Naive thymus-derived CD8-positive, alpha-beta T cell (primary cell): Measurements from ENCODE around the gene NREP. TPM values are rescaled to one million over a fixed set of nuclear protein-coding genes. Genes with fewer than 3 reads are reported as not detected.

Experiments used
- ATAC-seq, 2 donors: fragments of 150-1000 bp; cut with Tn5 transposase in 1 of 2; sonication (Bioruptor Pico), chemical (Tn5 transposase) in 1 of 2; 1 replicate in 1 of 2; 2 replicates in 1 of 2; pipeline ENCODE4 v1.10.0; 2021; ENCODE audit warnings: mild to moderate bottlenecking in 2 of 2, moderate library complexity in 2 of 2
- POLR2A ChIA-PET: fragments of 350-600 bp; sonication (Branson Sonifier 250); formaldehyde crosslinking; loops from one replicate; lab custom pipeline; 2021; ENCODE audit warnings: antibody characterized with exemption; lab: Charles Lee
- DNase-seq, 10 donors: peaks; one replicate each; pipeline versions ENCODE4 v3.0.0 to v3.0.0-alpha.2; 2020 to 2022
- H3K27ac Mint-ChIP-seq, 10 donors: one replicate each; pipeline ENCODE4 v1.8.0; 2020 to 2022; ENCODE audit warnings: mild to moderate bottlenecking in 10 of 10, mixed read lengths in 10 of 10, moderate library complexity in 4 of 10, inconsistent platforms in 1 of 10
- H3K27me3 Mint-ChIP-seq, 5 donors: one replicate each; pipeline ENCODE4 v1.8.0; 2021 to 2022; ENCODE audit warnings: mixed read lengths in 5 of 5
- H3K36me3 Mint-ChIP-seq, 3 donors: one replicate each; pipeline ENCODE4 v1.8.0; 2020 to 2022; ENCODE audit warnings: mixed read lengths in 3 of 3, mild to moderate bottlenecking in 2 of 3, inconsistent platforms in 1 of 3
- H3K4me1 Mint-ChIP-seq, 4 donors: one replicate each; pipeline ENCODE4 v1.8.0; 2021 to 2022; ENCODE audit warnings: mixed read lengths in 4 of 4
- H3K4me3 Mint-ChIP-seq, 10 donors: one replicate each; pipeline ENCODE4 v1.8.0; 2020 to 2022; ENCODE audit warnings: mild to moderate bottlenecking in 10 of 10, mixed read lengths in 10 of 10, moderate library complexity in 6 of 10, inconsistent platforms in 1 of 10
- H3K9me3 Mint-ChIP-seq, 9 donors: one replicate each; pipeline ENCODE4 v1.8.0; 2020 to 2022; ENCODE audit warnings: mixed read lengths in 9 of 9, mild to moderate bottlenecking in 3 of 9, inconsistent platforms in 1 of 9, moderate library complexity in 1 of 9
- polyA plus RNA-seq, 3 donors: library from polyadenylated mRNA; unstranded; fragments of 300-500 nt; fragmentation: Illumina TruSeq; gene quantifications; one replicate each; pipeline ENCODE4 v1.2.3, GENCODE V29; 2021
- total RNA-seq, 8 experiments: library from RNA in 2 of 8; stranded (reverse) in 2 of 8; gene quantifications; one replicate each; pipeline ENCODE4 v1.2.3 and lab custom pipeline; 2021 to 2026

NREP gene
- total and polyA plus RNA-seq, 5 experiments from 2014 or later: 6.8 to 19.3 (median 11.1) TPM

DNA sequence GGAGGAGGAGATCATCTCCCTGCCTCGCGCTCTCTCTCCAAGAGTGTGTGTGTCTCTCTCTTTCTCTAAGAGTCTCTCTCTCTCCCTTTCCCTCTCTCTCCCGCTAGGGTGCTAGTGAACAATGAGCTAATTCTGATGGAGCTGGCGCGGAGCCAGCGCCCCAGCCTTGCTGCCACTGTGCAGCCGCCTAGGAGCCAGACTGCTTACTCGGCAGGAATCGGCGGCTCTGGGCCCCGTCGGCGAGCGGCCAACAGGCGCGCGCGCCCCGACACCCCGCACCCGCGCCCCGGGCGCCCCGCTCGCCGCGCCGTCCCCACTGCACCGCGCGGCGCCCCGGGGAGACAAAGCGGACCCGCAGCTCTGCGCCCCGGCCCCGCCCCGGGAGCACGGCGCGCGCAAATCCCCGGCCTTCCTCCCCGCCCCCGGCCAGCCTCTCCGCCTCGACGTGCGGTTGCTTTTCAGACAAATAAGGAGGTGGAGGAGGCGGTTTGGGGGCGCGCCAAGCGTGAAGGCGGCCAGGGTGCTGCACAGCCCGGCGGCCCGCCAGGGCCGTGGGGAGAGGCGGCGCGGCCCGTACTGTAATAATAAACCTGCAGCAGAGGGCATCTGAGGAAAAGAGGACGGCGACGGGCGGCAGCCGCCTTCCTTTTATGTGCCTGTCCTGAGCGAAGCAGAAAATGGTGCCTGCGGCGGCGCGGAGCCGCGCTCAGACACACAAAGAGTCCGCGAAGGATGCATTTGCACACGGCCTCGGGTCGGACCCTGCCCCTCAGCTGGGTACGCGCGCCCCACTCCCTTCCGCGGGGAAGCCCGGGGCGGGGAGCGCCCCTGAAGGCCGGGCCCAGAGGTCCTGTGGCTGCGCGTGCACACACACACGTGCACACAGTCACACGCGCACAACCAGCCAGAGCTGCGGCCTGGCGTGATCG, 625 bp upstream of the NREP start:
- Mint-ChIP-seq H3K36me3 (no peaks in the 10 kb centered on the region), H3K4me1 (peaks cover 4 to 27% (median 21%) of the 10 kb centered on the region in 4 donors), H3K9me3 (no peaks in the 10 kb centered on the region), H3K27me3 (no peaks in the 10 kb centered on the region), H3K27ac (peak overlapping the region; percentile 83 to 91 (median 88)), H3K4me3 (peak overlapping the region; percentile 86 to 93 (median 92))
- DNase-seq: peak; percentile 73 to 93 (median 84)
- POLR2A ChIA-PET: interaction anchor here (1.0 to 1.7 kb wide), 3 partner anchors 10 to 403 kb away, joined by 7 to 18 read pairs (median 7); no protein-coding TSS in a partner anchor
- ATAC-seq: peak; percentile 80 to 85

DNA sequence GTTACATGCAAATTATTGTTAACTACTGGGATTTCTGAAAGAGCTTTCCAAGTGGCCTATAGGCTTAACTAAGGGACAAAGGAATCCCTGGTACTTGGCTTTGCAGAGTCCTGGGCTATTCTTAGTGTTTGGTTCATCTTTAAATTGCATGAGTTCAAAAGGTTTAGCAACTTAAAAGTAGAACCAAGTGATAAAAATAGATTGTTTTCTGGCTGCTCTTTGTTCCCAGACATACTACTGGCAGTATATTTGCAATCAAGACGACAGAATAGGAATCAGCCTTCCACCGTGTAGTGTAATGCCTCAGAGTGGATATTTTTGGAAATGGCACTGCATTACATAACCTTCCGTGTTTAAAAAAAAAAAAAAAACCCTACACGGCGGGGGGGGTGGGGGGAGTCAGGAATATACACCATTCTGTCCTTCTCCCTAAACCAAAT, 1.0 kb downstream of the NREP start:
- POLR2A ChIA-PET: no interaction called here
- peak overlapping the region in 9 of 10 donors; percentile 86 to 93 (median 91) for H3K4me3 Mint-ChIP-seq
- no peak for ATAC-seq
- H3K36me3 Mint-ChIP-seq: no peaks in the 10 kb centered on the region
- DNase-seq: no peak
- no peaks in the 10 kb centered on the region for H3K27me3 Mint-ChIP-seq
- H3K4me1 Mint-ChIP-seq: peaks cover 4 to 27% (median 21%) of the 10 kb centered on the region in 4 donors
- no peaks in the 10 kb centered on the region for H3K9me3 Mint-ChIP-seq
- peak overlapping the region in 4 of 10 donors; percentile 14 to 89 (median 86) for H3K27ac Mint-ChIP-seq

GRCh38 chr5:111755345-111755941, 1.6 kb downstream of the NREP start:
- H3K27ac Mint-ChIP-seq: peak overlapping the region in 2 of 10 donors; percentile 41 to 63
- no peaks in the 10 kb centered on the region for H3K27me3 Mint-ChIP-seq
- peaks cover 0 to 2% (median 0%) of the 10 kb centered on the region in 3 donors for H3K36me3 Mint-ChIP-seq
- peak overlapping the region in 7 of 10 donors; percentile 0 to 93 (median 88) for H3K4me3 Mint-ChIP-seq
- ATAC-seq (no peak), DNase-seq (no peak)
- POLR2A ChIA-PET: no interaction called here
- H3K9me3 Mint-ChIP-seq: no peaks in the 10 kb centered on the region
- peaks cover 4 to 27% (median 21%) of the 10 kb centered on the region in 4 donors for H3K4me1 Mint-ChIP-seq

- H3K27me3 Mint-ChIP-seq: no peaks in the 10 kb centered on the region
- no peak overlapping the region for H3K4me3 Mint-ChIP-seq
- no peak for ATAC-seq
- POLR2A ChIA-PET: no interaction called here
- H3K9me3 Mint-ChIP-seq: no peaks in the 10 kb centered on the region
- H3K36me3 Mint-ChIP-seq: peaks cover 0 to 3% (median 0%) of the 10 kb centered on the region in 3 donors
- peaks cover 4 to 27% (median 21%) of the 10 kb centered on the region in 4 donors for H3K4me1 Mint-ChIP-seq
- H3K27ac Mint-ChIP-seq: peak overlapping the region in 1 of 10 donors; percentile 3
- DNase-seq: no peak
Observed at GRCh38 chr5:111753884-111754589, 3.0 kb downstream of the NREP start.

DNA sequence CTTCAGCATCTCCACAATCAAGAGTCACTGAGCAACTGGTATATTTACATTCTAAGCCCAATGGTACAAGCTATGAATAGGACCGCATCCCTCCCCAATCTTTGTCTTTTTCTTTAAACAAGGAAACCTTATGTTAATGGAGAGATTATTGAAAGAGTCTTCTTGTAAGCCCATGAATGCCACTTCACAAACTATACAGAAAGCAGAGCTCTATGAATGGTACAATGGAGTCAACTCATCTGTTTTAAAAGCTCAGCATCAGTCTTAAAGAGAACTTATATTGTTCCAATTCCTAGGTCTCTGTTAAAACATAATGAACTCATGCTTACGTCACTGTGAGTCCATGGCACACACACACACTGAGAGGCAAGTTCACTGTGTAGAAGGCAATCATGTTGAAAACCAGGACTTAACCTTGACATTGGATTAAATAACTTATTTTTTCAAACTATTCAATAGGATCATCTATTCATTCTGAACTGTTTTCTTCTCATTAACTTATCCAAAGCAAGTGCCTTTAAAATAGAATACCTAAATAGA, 4.5 kb downstream of the NREP start:
- Mint-ChIP-seq H3K4me3 (no peak overlapping the region), H3K36me3 (peaks cover 0 to 3% (median 0%) of the 10 kb centered on the region in 3 donors)
- POLR2A ChIA-PET: no interaction called here

GRCh38 chr5:111749303-111750026, 7.5 kb downstream of the NREP start:
- Mint-ChIP-seq H3K9me3 (no peaks in the 10 kb centered on the region), H3K36me3 (peaks cover 0 to 3% (median 0%) of the 10 kb centered on the region in 3 donors), H3K4me1 (no peaks in the 10 kb centered on the region), H3K4me3 (no peak overlapping the region), H3K27me3 (no peaks in the 10 kb centered on the region), H3K27ac (peak overlapping the region in 2 of 10 donors; percentile 10 to 60)
- POLR2A ChIA-PET: no interaction called here
- DNase-seq (no peak), ATAC-seq (no peak)

More for the DNA sequence above, 4.5 kb downstream of the NREP start:
- Mint-ChIP-seq H3K27ac (no peak overlapping the region), H3K4me1 (peaks cover 4 to 19% (median 17%) of the 10 kb centered on the region in 4 donors), H3K9me3 (no peaks in the 10 kb centered on the region), H3K27me3 (no peaks in the 10 kb centered on the region)
- DNase-seq: no peak
- ATAC-seq: no peak

GRCh38 chr5:111748304-111748763, 8.7 kb downstream of the NREP start:
- Mint-ChIP-seq H3K36me3 (peaks cover 0 to 3% (median 0%) of the 10 kb centered on the region in 3 donors), H3K27me3 (no peaks in the 10 kb centered on the region), H3K4me3 (no peak overlapping the region), H3K4me1 (no peaks in the 10 kb centered on the region), H3K27ac (no peak overlapping the region), H3K9me3 (no peaks in the 10 kb centered on the region)
- no peak for ATAC-seq
- no peak for DNase-seq
- POLR2A ChIA-PET: no interaction called here

DNA sequence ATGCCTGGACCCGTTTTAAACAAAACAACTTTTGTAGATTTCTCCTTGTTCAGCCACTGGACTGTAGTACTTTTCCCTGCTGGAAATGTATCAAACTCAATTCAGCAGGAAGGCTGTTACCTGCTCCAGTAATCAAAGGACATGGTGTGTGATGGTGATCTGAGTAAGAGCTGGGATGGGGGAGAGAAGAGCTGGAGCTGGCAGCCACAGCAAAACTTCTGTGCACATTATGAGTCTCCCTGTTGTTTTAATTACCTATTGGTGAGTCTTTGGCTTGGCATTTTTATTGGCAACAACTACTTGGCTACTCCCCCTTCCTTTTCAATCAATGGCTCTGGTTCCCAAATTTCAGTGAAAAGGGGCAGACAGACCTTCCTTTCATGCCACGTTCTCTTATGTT, 9.7 kb downstream of the NREP start:
- H3K4me3 Mint-ChIP-seq: no peak overlapping the region
- H3K36me3 Mint-ChIP-seq: peaks cover 0 to 3% (median 0%) of the 10 kb centered on the region in 3 donors
- ATAC-seq (no peak), DNase-seq (no peak)
- POLR2A ChIA-PET: no interaction called here
- no peak overlapping the region for H3K27ac Mint-ChIP-seq
- H3K9me3 Mint-ChIP-seq: no peaks in the 10 kb centered on the region
- H3K4me1 Mint-ChIP-seq: peaks cover 0 to 8% (median 5%) of the 10 kb centered on the region in 4 donors
- no peaks in the 10 kb centered on the region for H3K27me3 Mint-ChIP-seq

- H3K4me1 Mint-ChIP-seq: peaks cover under 1 to 13% (median 9%) of the 10 kb centered on the region in 4 donors
- ATAC-seq: no peak
- no peaks in the 10 kb centered on the region for H3K27me3 Mint-ChIP-seq
- no peak for DNase-seq
- POLR2A ChIA-PET: no interaction called here
- H3K36me3 Mint-ChIP-seq: peaks cover 0 to 3% (median 0%) of the 10 kb centered on the region in 3 donors
- no peak overlapping the region for H3K4me3 Mint-ChIP-seq
- no peaks in the 10 kb centered on the region for H3K9me3 Mint-ChIP-seq
- no peak overlapping the region for H3K27ac Mint-ChIP-seq
Observed at GRCh38 chr5:111746791-111747190, 10.2 kb downstream of the NREP start.

DNA sequence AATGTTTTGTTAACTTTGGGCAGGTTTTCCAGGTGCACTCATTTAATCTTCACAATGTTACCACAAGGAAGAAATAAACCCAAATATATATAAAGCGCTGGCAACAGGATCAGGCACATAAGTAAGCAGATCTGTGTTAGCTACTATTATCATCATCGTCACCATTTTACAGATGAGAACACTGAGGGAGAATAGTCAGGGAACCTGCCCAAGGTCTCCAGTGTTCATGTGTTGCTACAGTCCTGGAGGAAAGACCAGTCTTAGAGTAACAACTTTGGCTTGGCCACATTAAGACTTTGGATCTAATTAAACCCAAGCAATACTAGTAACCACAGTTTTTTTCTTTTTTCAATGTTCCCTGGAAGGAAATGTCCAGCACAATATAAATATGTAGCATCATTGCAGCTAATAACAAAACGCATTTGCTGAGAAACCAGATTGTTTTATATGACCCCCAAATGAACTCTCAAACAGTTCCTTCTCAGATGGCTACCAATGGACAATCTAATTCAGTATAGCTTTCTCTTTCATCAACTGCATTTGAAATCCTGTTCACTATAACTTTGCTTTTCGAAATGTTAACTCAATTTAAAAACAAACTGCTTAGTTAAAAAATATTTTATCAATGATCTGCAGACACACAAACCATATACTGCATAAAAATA, 11.8 kb downstream of the NREP start:
- POLR2A ChIA-PET: no interaction called here
- DNase-seq (no peak), ATAC-seq (no peak)
- Mint-ChIP-seq H3K36me3 (no peaks in the 10 kb centered on the region), H3K4me3 (no peak overlapping the region), H3K4me1 (peaks cover 1 to 22% (median 19%) of the 10 kb centered on the region in 4 donors), H3K9me3 (no peaks in the 10 kb centered on the region), H3K27ac (no peak overlapping the region), H3K27me3 (no peaks in the 10 kb centered on the region)

DNA sequence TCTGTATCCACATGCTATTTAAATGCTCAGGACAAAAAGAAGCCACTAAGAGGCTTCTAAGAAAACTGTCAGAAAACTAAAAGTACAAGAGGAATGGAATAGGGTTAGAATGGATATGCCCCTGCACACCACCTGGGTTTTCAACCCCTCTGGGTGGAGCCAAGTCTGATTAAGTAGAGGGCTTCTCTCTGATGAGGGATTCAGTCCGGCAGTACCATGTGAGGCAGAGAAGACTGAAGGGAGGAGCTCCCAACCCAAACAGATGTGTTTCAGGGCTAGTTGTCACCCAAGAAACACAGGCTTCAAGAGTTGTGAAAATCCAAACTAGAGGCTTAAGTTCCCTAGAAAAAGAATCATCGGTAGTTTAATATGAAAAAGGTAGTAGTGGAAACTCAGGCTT, 12.5 kb downstream of the NREP start:
- H3K9me3 Mint-ChIP-seq: no peaks in the 10 kb centered on the region
- peaks cover 1 to 22% (median 19%) of the 10 kb centered on the region in 4 donors for H3K4me1 Mint-ChIP-seq
- no peaks in the 10 kb centered on the region for H3K27me3 Mint-ChIP-seq
- no peak overlapping the region for H3K4me3 Mint-ChIP-seq
- POLR2A ChIA-PET: no interaction called here
- no peaks in the 10 kb centered on the region for H3K36me3 Mint-ChIP-seq
- ATAC-seq (no peak), DNase-seq (no peak)
- H3K27ac Mint-ChIP-seq: no peak overlapping the region
